Upper lobe of right lung (tissue), 1 donor: ENCODE results near the gene FANCG. TPM values are rescaled to one million over a fixed set of nuclear protein-coding genes. Genes with fewer than 3 reads are reported as not detected.

Source experiments
- ATAC-seq: fragments of 200-7000 bp; cut with Tn5 transposase; one replicate; pipeline ENCODE4 v1.9.1; 2020; ENCODE audit warnings: mild to moderate bottlenecking, moderate library complexity
- DNase-seq: peaks from one replicate; pipeline ENCODE4 v3.0.0-alpha.2; 2020
- H3K27ac ChIP-seq: fragments of 200-600 bp; one replicate; pipeline ENCODE4 v1.8.0; 2022
- H3K27me3 ChIP-seq: fragments of 200-600 bp; one replicate; pipeline ENCODE4 v1.8.0; 2022; ENCODE audit warnings: mild to moderate bottlenecking
- H3K36me3 ChIP-seq: fragments of 200-600 bp; one replicate; pipeline ENCODE4 v1.8.0; 2022
- H3K4me1 ChIP-seq: fragments of 200-600 bp; one replicate; pipeline ENCODE4 v1.8.0; 2022
- H3K4me3 ChIP-seq: fragments of 200-600 bp; one replicate; pipeline ENCODE4 v1.8.0; 2022; ENCODE audit warnings: mild to moderate bottlenecking
- H3K9me3 ChIP-seq: fragments of 200-600 bp; one replicate; pipeline ENCODE4 v1.8.0; 2022
- intact Hi-C: fragments of 100-400 bp; cut with DNase I; formaldehyde crosslinking; loops from one replicate; pipeline ENCODE4 v1.11.0; 2022
- total RNA-seq: library from RNA; stranded (reverse); fragmentation: NEBNext Ultra II Directional; extraction: Animal tissue kit (Norgen Biotek cat#: 25700); gene quantifications from one replicate; pipeline ENCODE4 v1.2.1, GENCODE V29; 2021
- TF ChIP-seq, protein P1 (sequence below): fragments of 200-600 bp; IDR thresholded peaks from one replicate; pipeline ENCODE4 v1.8.0; 2022; ENCODE audit warnings: antibody characterized with exemption
- donor health status: DM: no; HTN: yes; CAD: no; lungs with severe emphysema.

FANCG gene
- total RNA-seq, 1 donor from 2014 or later, result 9.4 TPM

DNA sequence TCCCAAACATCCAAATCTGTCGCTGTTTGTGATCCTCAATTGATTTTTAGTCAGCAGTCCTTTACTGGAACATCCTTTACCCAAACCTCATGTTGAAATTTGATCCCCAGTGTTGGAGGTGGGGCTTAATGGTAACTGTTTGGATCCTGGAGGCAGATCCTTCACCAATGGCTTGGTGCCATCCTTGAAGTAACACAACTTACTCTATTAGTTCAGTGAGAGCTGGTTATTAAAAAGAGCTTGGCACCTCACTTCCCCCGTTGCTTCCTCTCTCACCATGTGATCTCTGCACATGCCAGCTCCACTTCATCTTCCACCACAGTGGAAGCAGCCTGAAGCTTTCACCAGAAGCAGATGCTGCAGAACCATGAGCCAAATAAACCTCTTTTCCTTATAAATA, 49.9 kb downstream of the FANCG start:
- intact Hi-C loops, result no loop called here
- Histone ChIP-seq H3K9me3 (no peaks in the 10 kb centered on the region), H3K27me3 (no peaks in the 10 kb centered on the region), H3K4me1 (no peaks in the 10 kb centered on the region), H3K36me3 (no peaks in the 10 kb centered on the region), H3K4me3 (no peak overlapping the region), H3K27ac (no peak overlapping the region)
- no peak for ATAC-seq
- TF ChIP-seq, protein P1, sequence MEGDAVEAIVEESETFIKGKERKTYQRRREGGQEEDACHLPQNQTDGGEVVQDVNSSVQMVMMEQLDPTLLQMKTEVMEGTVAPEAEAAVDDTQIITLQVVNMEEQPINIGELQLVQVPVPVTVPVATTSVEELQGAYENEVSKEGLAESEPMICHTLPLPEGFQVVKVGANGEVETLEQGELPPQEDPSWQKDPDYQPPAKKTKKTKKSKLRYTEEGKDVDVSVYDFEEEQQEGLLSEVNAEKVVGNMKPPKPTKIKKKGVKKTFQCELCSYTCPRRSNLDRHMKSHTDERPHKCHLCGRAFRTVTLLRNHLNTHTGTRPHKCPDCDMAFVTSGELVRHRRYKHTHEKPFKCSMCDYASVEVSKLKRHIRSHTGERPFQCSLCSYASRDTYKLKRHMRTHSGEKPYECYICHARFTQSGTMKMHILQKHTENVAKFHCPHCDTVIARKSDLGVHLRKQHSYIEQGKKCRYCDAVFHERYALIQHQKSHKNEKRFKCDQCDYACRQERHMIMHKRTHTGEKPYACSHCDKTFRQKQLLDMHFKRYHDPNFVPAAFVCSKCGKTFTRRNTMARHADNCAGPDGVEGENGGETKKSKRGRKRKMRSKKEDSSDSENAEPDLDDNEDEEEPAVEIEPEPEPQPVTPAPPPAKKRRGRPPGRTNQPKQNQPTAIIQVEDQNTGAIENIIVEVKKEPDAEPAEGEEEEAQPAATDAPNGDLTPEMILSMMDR, result no peak
- DNase-seq, result no peak

DNA sequence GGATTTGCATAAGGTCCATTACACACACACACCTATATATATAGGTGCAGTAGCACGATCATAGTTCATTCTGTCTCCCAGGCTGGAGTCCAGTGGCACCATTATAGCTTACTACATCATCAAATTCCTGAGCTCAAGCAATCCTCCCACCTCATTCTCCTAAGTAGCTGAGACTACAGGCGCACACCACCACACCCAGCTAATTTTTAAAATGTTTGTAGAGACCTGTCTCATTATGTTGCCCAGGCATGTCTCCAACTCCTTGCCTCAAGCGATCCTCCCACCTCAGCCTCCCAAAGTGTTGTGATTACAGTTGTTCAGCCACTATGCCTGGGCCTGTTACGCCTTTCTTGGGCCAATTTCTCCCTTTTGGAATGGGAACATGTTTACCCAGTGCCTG, 50.5 kb downstream of the FANCG start:
- DNase-seq (no peak), ATAC-seq (no peak)
- TF ChIP-seq, protein P1, result no peak
- no peaks in the 10 kb centered on the region for H3K27me3 ChIP-seq
- H3K9me3 ChIP-seq, result no peaks in the 10 kb centered on the region
- no peak overlapping the region for H3K4me3 ChIP-seq
- intact Hi-C loops, result no loop called here
- H3K4me1 ChIP-seq, result no peaks in the 10 kb centered on the region
- no peaks in the 10 kb centered on the region for H3K36me3 ChIP-seq
- no peak overlapping the region for H3K27ac ChIP-seq

DNA sequence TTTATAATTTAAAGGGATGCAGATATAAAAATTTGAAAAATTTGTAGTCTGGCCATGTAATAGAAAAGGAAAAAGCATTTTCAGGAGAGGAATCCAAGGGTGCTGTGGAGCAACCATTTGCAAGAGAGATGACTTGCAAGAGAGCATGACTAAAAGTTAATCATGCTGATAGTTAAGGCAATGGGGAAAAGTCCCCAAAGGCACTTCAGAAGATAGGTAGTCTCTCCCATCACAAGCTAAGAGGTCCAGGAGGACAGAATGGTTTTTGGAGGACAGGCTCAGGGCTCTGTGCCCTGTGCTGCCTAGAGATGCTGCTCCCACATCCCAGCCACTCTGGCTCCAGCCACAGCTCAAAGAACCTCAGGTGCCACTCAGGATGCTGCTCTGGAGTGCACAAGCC, 51.4 kb downstream of the FANCG start:
- TF ChIP-seq, protein P1, result no peak
- DNase-seq, result no peak
- Histone ChIP-seq H3K27me3 (no peaks in the 10 kb centered on the region), H3K9me3 (no peaks in the 10 kb centered on the region), H3K4me3 (no peak overlapping the region), H3K36me3 (no peaks in the 10 kb centered on the region), H3K4me1 (no peaks in the 10 kb centered on the region), H3K27ac (no peak overlapping the region)
- no peak for ATAC-seq
- intact Hi-C loops, result no loop called here

DNA sequence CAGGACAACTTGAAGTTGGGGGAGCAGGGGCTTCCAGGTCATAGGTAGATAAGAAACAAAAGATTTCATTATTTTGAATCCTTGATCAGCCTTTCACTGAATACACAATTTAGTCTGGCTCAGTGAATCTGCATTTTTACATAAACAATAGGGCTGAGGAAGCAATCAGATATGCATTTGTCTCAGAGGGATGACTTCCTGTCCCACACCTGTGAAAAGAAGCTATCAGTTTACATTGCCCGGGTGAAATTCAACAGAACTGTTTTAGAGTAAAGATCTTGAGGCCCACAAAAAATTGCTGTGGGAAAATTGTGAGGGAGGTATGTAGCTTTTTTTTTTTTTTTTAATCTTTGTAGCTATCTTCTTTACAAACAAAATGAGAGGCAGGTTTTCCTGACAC, 51.9 kb downstream of the FANCG start:
- Histone ChIP-seq H3K4me3 (no peak overlapping the region), H3K4me1 (no peaks in the 10 kb centered on the region), H3K9me3 (no peaks in the 10 kb centered on the region), H3K27me3 (no peaks in the 10 kb centered on the region), H3K27ac (no peak overlapping the region), H3K36me3 (no peaks in the 10 kb centered on the region)
- TF ChIP-seq, protein P1, result no peak
- ATAC-seq, result no peak
- intact Hi-C loops, result no loop called here
- DNase-seq, result no peak

DNA sequence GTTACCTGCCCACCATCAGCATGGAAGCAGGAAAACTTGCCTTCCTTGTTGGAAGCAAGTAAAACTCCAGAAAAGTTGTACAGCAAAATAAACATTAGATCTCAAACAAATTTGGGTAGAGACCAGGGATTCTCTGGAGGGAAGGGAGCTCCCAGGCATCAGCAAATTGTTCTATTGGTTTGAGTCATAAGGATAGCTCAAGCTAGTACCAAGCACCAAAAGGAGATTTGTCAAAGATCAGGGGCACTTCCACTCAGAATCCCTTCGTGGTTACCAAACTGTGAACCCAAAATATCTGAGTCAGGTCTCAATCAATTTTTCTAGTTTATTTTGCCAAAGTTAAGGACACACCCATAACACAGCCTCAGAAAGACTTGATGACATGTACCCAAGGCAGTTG, 52.4 kb downstream of the FANCG start:
- no peak for DNase-seq
- Histone ChIP-seq H3K27me3 (no peaks in the 10 kb centered on the region), H3K27ac (no peak overlapping the region), H3K9me3 (no peaks in the 10 kb centered on the region), H3K36me3 (no peaks in the 10 kb centered on the region), H3K4me1 (no peaks in the 10 kb centered on the region), H3K4me3 (no peak overlapping the region)
- intact Hi-C loops, result no loop called here
- ATAC-seq, result no peak
- TF ChIP-seq, protein P1, result no peak

DNA sequence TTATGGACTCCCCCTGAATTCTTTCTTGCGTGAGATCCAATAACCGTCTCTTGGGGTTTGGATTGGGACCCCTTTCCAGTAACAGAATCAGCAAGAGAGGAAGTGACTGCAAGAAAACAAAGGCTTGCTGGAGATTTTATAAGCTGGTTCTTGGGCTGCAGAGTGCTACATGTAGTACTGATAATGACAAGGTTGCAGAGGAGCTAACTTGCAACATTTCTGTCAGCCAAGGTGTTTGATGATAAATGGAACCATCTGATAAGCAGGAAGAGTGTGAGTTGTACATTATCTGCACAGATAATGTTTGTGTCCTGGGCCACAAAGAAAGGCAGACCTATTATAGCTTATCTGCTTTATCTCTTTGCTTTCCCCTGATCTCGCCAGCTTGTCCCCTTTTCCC, 53.1 kb downstream of the FANCG start:
- Histone ChIP-seq H3K36me3 (no peaks in the 10 kb centered on the region), H3K27me3 (no peaks in the 10 kb centered on the region), H3K4me3 (no peak overlapping the region), H3K27ac (no peak overlapping the region), H3K9me3 (no peaks in the 10 kb centered on the region), H3K4me1 (no peaks in the 10 kb centered on the region)
- TF ChIP-seq, protein P1, result no peak
- DNase-seq (no peak), ATAC-seq (no peak)
- intact Hi-C loops, result no loop called here
